GM12873 (cell line): ENCODE data around the gene NGFR.
A peak's percentile ranks its signal among the peaks of the same experiment; 100 is the strongest.

Source experiments
- CTCF ChIP-seq: IDR thresholded peaks from 2 replicates; pipeline ENCODE4 v1.5.1; 2012; ENCODE audit warnings: low read depth, mild to moderate bottlenecking, moderate library complexity, low read length, control low read depth; ENCODE audit not compliant: insufficient read depth; ENCODE audit errors: missing control alignments

NGFR gene

GRCh38 chr17:49546546-49547535 lies 51.7 kb downstream of the NGFR start:
- no peak for TF ChIP-seq CTCF

GRCh38 chr17:49547566-49547965 lies 52.5 kb downstream of the NGFR start:
- TF ChIP-seq CTCF: no peak

GRCh38 chr17:49548051-49548505 lies 53.0 kb downstream of the NGFR start:
- TF ChIP-seq CTCF: no peak

- peak; percentile 58 for TF ChIP-seq CTCF
Measured at GRCh38 chr17:49548506-49549310, 53.6 kb downstream of the NGFR start.

GRCh38 chr17:49549311-49549605 lies 54.2 kb downstream of the NGFR start:
- no peak for TF ChIP-seq CTCF

GRCh38 chr17:49549691-49550678 lies 54.9 kb downstream of the NGFR start:
- TF ChIP-seq CTCF: no peak
